K562 (cell line): ENCODE data around the gene TNRC6B.

Experiments
- CTCF ChIP-seq, 3 experiments: IDR thresholded peaks in 2 of 3; conservative IDR thresholded peaks in 1 of 3; 2 replicates each; pipeline ENCODE4 v1.5.1; 2011 to 2012; ENCODE audit warnings: low read length in 3 of 3, mild to moderate bottlenecking in 3 of 3, control low read depth in 2 of 3, improper control_type of control experiment in 1 of 3, inconsistent platforms in 1 of 3, low read depth in 1 of 3, mixed read lengths in 1 of 3, moderate library complexity in 1 of 3; ENCODE audit not compliant: insufficient read depth in 2 of 3
- GTF2F1 ChIP-seq: IDR thresholded peaks from 2 replicates; pipeline ENCODE4 v1.6.1; 2011; ENCODE audit warnings: low read depth, low read length, improper control_type of control experiment
- RCOR1 ChIP-seq, 2 experiments: IDR thresholded peaks; 2 replicates each; pipeline ENCODE4 v1.6.1; 2012; ENCODE audit warnings: low read depth in 2 of 2, low read length in 2 of 2, borderline replicate concordance in 1 of 2, improper control_type of control experiment in 1 of 2

- TF ChIP-seq CTCF (IDR thresholded peaks at IDR 0.05 in 2 of 3, conservative IDR thresholded peaks at IDR 0.05 in 1 of 3; ENCODE audit: insufficient read depth in 2 of 3, low read depth in 1 of 3, low read length in 3 of 3) (no peak), RCOR1 (IDR thresholded peaks at IDR 0.05; ENCODE audit: borderline replicate concordance in 1 of 2, low read depth in 2 of 2, low read length in 2 of 2) (no peak), GTF2F1 (no peak)
These were observed 66.9 kb downstream of the TNRC6B start for GRCh38 chr22:40244586-40244985.
